GM19438 (cell line): Measurements from ENCODE around the gene SMOC2.
"Not testable (repeated sequence)": the region's sequence is repeated elsewhere in the genome, so short reads cannot be mapped to it uniquely, and the experiment has no call there.

Experiments used
- ATAC-seq: cut with Tn5 transposase; IDR thresholded peaks from one replicate; pipeline ENCODE4 v1.9.1; 2021; ENCODE audit warnings: low read depth; ENCODE audit not compliant: unreplicated experiment

SMOC2 gene

DNA sequence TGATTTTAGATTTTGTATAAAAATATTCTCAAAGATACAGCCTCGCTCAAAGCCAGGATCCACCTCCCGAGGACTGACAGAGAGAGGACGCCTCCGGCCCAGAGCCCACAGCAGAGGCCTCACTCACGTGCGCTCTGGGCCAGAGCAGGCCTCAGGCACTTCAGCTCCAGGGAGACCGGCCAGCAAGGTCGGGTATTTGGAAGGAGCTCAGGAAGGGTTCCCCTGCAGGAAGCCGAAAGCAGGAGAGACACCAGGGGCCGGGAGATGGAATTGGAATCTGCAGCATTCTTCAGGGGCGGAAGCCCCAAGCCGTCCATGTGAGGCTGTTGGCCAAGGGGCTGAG lies 251.9 kb downstream of the SMOC2 start:
- not testable (repeated sequence) for ATAC-seq

DNA sequence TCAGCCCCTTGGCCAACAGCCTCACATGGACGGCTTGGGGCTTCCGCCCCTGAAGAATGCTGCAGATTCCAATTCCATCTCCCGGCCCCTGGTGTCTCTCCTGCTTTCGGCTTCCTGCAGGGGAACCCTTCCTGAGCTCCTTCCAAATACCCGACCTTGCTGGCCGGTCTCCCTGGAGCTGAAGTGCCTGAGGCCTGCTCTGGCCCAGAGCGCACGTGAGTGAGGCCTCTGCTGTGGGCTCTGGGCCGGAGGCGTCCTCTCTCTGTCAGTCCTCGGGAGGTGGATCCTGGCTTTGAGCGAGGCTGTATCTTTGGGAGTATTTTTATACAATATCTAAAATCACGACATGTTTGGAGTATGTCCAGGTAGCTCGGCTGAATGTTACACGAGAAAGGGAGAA lies 253.8 kb downstream of the SMOC2 start:
- not testable (repeated sequence) for ATAC-seq

DNA sequence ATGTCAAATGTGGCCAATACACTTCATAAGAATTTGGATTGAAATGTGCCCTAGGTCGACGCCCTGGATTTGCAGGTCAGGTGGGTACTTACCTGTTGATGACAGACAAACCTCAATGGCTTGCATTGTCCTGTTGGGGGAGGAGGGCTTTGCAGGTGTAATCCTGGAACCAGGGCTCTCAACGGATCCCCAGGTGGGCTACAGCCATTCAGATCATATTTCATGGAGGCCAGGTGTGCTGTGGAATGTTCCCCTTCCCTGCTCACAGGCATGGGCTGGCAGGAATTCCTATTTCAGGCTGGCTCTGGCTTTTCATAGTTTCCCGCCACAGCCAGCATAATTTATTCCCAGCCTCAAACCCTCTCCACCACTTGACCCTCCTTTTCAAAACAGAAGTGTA lies 254.7 kb downstream of the SMOC2 start:
- no peak for ATAC-seq

DNA sequence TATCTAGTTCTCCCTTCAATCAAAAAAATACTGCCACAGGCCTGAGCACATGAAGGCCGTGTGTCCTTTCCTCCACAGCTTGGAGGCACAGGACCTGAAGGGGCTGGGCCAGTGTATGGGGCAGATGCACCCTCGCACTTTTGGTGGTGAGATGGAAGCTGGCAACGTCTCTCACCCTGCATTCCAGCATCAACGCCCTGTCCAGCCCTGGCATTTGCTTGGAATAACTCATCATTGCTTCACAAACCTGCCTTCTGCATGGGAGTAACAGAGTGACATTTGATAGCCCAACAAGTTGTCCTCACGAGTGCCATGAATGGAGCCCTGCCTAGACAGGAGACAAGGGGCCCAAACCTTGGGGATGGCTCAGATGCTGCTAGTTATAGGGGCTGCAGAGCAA lies 257.9 kb downstream of the SMOC2 start:
- ATAC-seq, result no peak

DNA sequence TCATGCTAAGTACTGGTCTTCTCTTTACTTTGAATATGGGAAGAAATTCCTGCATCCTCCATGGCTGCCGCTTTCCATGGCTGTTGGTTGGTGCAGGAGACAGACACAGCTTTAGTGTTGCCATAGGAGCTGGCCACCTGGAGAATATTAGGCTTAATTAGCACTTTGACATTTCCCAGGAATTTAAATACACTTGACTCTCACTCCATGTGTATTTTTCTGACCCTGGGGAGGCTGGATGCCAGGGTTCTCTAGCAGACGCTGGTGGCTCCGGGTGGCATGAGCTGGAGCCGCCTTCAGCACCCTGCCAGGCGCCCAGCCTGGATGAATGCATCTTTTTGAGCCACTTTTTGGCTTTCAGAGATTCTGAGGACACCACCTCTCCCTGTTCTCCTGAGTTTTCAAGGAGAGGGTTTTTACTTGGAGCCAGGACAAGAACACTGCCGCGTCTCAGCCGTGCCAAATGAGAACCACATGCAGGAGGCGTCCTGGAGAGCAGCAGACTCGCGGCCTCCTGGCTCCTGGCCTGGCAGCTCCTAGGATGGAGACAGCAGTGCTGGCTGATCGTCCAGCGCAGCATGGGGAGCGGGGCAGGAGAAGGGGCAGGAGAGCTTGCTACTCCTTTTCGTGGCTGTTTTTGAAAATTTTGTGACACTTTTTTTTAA lies 258.8 kb downstream of the SMOC2 start:
- ATAC-seq, result no peak

DNA sequence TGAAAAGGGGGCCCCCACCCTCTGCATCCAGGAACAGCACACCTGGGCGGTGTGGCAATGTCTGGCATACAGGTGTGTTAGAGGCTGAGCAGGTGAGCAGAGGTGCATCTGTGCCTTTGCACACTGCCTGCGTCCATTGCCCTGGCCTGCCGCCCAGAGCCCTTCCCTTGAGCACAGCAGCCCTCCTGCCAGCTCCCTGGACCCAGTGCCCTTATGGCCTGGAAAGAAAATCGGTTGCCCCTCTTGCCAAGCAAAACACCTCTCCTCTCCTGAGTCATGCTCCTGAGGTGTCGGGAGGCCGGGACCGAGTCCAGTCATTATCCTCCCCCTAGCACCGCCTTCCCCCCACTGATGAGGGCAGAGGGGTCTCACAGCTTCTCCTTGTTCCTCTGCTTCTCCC lies 259.9 kb downstream of the SMOC2 start:
- no peak for ATAC-seq

DNA sequence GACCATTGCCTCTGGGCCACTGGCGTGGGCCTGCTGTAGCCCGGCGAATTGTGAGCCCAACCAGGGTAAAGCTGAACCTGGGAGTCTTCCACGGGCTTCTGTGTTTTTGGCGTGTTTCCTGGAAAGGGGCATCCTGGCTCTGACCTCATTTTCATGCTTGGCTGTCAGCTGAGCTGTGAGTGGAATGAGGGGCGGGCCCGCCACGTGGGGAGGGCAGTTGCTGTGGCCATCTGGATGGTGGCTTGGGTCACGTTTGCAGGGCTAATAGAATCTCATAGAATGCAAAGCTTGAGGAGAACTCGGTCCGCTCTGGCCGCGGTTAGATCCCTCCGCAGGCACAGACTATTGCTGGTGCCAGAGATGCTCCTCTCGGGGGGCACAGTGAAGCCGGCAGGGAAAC lies 263.0 kb downstream of the SMOC2 start:
- ATAC-seq, result no peak

DNA sequence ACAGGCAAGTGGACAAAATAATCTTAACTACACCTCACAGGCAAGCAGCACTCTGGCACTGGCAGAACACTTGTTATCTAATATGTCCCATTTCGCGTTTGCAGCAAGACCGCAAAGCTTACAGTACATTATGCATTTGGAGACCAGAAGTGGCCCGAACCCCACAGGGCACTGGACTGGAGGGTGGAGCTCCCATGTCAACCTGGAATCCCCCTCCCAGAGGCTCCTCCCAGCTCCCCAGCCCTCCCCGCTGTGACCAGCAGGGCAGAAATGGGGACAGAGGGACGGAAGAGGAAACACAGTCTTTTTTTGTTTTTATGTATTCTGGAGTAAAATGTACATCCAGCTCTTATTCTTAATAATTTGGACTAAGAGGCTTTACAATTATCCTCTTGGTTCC lies 263.7 kb downstream of the SMOC2 start:
- ATAC-seq, result no peak

DNA sequence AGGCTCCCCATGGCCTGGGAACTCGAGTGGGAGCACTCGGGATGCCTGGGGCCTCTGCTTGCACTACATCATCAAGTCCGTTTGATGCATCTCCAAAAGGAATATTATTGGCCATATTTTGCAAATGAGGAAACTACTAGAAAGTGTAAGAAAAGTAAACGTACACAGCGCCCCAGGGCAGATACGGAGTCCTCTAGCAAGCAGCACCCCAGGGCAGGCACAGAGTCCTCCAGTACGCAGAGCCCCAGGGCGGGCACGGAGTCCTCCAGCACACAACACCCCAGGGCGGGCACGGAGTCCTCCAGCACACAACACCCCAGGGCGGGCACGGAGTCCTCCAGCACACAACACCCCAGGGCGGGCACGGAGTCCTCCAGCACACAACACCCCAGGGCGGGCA lies 264.3 kb downstream of the SMOC2 start:
- not testable (repeated sequence) for ATAC-seq

DNA sequence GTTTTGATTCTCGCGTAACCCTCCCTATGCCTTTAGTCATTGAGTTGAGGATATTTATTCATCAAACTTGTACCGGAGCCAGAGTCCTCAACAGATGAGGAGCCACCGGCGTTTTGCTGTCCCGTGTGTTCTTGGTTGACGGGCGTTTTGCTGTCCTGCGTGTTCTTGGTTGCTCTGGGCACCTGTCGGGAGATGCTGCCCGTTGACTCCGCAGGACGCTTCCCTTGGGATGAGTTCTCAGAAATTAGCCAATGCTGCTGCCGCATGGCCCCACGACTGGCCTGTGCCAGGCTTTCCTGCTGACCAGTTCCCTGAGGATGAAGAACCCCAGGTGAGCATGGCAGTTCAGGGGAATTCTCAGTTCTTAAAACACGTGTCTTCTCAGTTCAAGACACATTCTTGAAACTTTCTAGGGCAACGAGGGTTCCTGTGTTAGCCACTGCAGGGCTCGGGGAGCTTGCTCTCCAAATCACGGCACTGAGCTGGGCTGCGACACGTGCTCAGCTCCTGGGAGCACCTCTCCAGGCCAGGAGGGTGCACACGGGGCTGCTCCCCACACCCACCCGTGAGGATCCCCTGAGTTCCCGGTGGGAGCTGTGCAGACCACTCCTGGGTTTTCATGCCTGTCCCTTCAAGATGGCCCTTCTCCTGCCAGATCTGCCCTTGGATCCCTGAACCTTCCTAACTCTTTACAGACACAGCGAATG lies 265.6 kb downstream of the SMOC2 start:
- no peak for ATAC-seq

DNA sequence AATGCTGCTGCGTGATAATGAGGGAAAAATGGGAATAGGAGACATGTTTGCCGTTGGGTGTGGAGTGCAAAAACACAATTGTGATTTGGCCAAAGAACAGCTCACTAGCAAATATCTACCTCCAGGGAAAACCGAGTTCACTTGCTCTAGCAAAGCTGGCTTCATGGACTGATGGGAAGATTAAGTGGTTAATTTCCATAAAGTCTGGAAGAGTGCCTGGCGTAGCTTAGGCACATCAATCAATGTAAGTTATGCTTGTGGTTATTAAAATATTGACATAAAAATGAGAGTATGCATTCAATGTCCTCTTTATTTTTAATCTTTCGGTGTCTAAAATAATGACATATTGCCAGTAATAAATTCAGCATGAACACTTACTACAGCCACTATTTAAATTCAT lies 267.5 kb downstream of the SMOC2 start:
- ATAC-seq, result no peak

DNA sequence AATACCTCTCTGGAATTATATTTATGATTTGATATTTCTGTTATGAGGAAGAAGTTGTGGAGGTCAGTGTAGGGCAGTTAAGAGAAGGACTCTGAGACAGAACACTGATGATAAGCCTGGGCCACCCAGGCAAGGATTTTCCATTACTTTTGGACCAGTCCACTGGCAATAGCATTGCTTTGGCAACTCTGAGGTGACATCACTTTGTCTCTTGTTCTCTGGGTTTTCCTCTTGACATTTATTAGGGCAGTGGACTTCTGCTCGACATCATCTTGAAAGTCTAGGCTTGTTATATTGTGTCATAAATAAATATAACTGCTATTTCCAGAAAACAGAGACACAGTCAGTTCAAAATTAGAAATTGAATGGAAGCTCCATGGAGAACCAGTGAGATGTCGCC lies 268.0 kb downstream of the SMOC2 start:
- ATAC-seq, result no peak

DNA sequence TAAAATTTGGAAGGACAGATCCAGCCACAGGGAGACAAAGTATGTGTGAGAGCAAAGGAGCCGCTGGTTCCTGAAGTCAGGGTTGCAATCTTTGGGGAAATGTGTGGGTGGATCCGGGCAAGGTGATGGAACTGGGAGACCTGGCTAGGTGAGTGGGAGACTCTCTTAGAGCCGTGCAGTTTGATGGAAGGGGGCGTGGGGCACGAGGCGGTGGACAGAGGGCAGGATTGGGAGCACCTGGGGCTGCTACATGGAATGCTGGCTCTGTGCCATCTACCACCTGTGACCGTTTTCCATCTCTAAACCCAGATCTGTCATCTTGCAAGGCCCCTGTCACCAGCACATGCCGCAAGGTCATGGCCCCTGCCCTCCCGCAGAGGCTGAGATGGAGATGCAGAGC lies 268.4 kb downstream of the SMOC2 start:
- no peak for ATAC-seq

DNA sequence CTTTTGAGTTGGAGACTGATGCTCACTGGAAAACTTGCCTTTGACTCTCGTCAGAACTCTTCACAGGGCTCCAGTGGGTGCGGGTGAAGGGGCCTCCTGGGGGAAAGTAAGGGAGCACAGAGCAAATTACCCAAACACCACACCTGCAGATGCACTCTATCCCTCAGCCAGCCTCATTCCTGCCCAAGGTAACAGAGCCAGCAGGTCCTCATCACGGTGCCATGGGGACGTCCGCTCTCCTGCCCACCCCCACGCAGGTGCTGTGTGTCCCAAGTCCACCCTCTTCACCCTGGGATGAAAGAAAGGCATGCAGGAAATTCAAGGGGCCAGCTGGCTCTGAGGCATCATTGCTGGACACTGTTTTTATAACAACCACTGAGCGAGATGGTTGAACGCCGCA lies 269.0 kb downstream of the SMOC2 start:
- ATAC-seq, result no peak

DNA sequence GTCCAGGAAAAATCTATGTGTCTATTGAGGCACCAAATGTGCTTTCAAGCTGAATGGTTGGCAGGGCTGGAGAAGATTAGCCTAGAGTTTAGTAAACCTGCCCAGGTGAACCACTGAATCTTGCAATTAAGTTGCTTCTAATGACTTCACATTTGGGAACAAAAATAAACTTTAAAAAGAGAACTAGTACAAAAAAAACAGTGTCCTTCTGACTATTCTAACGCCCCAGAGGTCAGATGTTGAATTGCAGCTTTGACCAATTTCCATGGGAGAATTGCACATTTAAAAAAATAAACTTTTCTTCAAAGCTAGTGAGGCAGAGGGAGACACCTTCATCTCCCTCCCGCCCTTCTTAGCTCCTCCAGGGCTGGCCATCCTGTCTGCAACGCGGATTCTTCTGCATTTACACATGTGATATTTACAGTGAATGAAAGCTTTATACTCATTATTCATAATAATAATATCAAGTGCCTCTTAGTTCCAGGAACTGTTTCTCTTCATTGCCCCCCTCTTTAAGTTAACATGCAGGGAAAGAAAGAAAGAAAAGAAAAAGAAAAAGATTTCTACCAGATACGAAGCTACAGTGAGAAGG lies 270.2 kb downstream of the SMOC2 start:
- ATAC-seq, result no peak

DNA sequence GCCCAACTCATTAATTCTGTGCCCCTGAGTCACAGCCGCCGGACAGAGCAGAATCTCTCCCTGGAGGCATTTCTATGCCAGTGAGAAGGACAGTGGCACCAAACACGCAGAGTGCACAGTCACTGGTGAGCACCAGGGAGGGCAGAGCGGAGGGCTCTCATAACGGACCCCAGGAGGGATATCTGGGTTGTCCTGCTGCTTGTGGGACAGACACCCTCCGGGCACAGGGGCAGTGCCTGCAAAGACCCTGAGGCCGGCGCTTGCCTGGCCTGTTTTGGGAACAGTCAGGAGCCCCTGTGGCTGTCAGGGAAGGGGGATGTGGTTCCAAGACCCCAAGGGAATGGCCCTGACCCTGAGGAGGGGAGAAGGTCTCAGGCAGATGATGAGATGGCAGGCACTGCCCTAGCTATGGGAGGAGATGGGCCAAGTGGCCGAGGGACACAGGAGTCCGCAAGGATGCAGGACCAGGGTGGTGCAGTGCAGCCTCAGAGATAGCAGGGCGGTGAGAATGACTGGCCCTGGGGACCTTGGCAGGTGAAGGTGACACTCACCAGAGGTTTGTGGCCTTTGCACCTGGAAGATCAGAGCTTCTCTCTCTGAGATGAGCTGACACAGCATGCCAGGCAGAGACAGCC lies 270.8 kb downstream of the SMOC2 start:
- ATAC-seq, result no peak

DNA sequence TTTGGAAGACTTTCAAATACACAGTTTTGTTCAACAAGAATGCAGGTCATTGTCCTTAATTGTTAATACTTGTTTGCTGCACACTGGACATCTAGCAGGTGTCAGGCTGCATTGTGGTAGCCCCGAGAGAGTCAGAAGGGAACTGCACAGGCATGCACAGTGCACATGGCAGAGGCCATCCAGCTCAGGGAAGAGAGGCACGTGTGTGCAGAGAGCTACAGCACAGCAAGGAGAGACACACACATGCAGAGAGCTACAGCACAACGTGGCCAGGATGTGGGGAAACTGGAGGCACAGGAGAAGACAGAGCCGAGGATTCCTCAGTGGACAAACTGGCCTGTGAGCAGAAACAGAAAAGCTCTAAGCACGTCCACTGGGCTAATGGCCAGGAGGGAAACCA lies 272.0 kb downstream of the SMOC2 start:
- ATAC-seq, result no peak

DNA sequence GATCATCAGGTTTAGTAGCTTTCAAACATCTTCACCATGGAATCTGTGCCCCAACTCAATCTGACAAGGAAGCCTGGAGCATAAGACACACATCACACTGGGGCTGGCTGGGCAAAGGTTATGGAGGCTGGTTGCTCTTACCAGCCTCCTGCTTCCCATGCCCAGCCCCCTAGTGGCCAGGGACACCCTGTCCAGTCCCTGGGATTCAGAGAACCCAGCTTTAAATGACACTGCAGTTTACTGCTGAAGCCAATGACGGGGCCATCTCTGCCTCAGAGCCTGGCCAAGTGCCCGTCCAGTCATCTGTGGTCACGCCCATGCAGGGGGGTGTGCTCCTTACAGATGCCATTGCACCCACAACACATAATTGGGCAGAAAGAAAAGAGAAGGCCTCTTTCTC lies 272.9 kb downstream of the SMOC2 start:
- no peak for ATAC-seq

DNA sequence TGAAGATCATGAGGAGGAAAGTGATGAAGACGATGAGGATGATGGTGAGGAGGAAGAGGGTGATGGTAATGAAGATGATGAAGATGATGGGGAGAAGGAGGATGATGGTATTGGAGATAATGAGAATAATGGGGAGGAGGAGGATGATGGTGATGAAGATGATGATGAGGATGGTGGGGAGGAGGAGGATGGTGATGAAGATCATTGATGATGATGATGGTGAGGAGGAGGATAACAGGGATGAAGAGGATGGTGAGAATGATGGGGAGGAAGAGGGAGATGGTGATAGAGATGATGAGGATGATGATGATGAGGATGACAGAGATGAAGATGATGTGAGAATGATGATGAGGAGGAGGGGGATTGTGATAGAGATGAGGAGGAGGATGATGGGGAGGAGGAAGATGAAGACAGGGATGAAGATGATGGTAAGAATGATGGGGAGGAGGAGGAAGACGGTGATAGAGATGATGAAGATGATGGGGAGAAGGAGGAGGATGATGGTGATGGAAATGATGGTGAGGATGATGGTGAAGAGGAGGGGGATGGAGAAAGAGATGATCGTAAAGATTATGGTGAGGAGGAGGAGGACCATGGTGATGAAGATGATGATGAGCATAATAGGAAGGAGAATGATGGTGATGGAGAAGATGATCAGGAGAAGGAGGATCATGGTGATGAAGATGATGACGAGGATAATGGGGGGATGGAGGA lies 273.7 kb downstream of the SMOC2 start:
- no peak for ATAC-seq

DNA sequence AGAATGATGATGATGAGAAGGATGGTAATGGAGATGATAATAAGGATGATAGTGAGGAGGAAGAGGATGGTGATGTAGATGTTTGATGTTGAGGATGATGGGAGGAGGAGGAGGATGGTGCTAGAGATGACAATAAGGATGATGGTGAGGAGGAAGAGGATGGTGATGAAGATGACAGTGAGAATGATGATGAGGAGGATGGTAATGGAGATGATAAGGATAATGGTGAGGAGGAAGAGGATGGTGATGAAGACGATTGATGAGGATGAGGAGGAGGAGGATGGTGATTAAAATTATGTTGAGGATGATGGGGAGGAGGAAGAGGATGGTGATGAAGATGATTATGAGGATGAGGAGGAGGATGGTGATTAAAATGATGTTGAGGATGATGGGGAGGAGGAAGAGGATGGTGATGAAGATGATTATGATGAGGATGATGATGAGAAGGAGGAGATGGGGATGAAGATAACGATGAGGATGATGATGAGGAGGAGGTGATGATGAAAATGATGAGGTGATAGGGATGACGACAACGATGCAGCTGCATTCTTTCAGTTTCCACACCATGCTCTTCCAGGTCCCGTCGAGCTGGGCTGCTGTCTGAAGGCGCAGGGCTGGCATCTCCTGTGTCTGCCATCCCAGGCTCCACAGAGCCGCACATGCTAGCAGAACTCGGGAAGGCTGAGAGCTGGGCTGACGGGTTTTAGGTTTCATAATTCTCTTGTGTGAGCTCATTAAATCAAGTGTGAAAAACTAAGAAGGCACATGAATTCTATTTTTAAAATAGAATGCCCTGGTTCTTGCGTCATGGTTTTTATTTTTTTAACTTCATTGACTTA lies 274.9 kb downstream of the SMOC2 start:
- no peak for ATAC-seq
